LoVo (cell line): ENCODE measurements around the gene TCAIM.
"Not testable (repeated sequence)": the region's sequence is repeated elsewhere in the genome, so short reads cannot be mapped to it uniquely, and the experiment has no call there.

Experiments
- DNase-seq: peaks from one replicate; pipeline ENCODE4 v3.0.0-alpha.2; 2016; ENCODE audit warnings: low spot score

TCAIM gene

GRCh38 chr3:44343421-44343820 is 4.9 kb downstream of the TCAIM start:
- no peak for DNase-seq

- not testable (repeated sequence) for DNase-seq
Observed at GRCh38 chr3:44346590-44346989, 8.0 kb downstream of the TCAIM start.

- DNase-seq = no peak
Observed at GRCh38 chr3:44348993-44349392, 10.4 kb downstream of the TCAIM start.

GRCh38 chr3:44353355-44353924 is 14.9 kb downstream of the TCAIM start:
- DNase-seq = no peak

GRCh38 chr3:44355362-44356033 is 16.9 kb downstream of the TCAIM start:
- no peak for DNase-seq

GRCh38 chr3:44359146-44359751 is 20.7 kb downstream of the TCAIM start:
- no peak for DNase-seq

- DNase-seq = no peak
Observed at GRCh38 chr3:44363591-44363990, 25.0 kb downstream of the TCAIM start.

GRCh38 chr3:44365952-44366351 is 27.4 kb downstream of the TCAIM start:
- no peak for DNase-seq

- no peak for DNase-seq
Observed at GRCh38 chr3:44375450-44375849, 36.9 kb downstream of the TCAIM start.

- no peak for DNase-seq
Observed at GRCh38 chr3:44387404-44387803, 48.8 kb downstream of the TCAIM start.

- DNase-seq = no peak
Observed at GRCh38 chr3:44392489-44392888, 53.9 kb downstream of the TCAIM start.

GRCh38 chr3:44395714-44396113 is 57.1 kb downstream of the TCAIM start:
- DNase-seq = no peak

GRCh38 chr3:44396200-44397171 is 57.9 kb downstream of the TCAIM start:
- DNase-seq = no peak

- DNase-seq = not testable (repeated sequence)
Observed at GRCh38 chr3:44398271-44398670, 59.7 kb downstream of the TCAIM start.

- no peak for DNase-seq
Observed at GRCh38 chr3:44398853-44399252, 60.3 kb downstream of the TCAIM start.

- DNase-seq = no peak
Observed at GRCh38 chr3:44400771-44401170, 62.2 kb downstream of the TCAIM start.

GRCh38 chr3:44402548-44402947 is 64.0 kb downstream of the TCAIM start:
- no peak for DNase-seq

- DNase-seq = no peak
Observed at GRCh38 chr3:44409640-44410410, 71.3 kb downstream of the TCAIM start.

- DNase-seq = no peak
Observed at GRCh38 chr3:44411031-44411645, 72.6 kb downstream of the TCAIM start.

- no peak for DNase-seq
Observed at GRCh38 chr3:44412365-44412764, 73.8 kb downstream of the TCAIM start.

- no peak for DNase-seq
Observed at GRCh38 chr3:44414517-44415090, 76.0 kb downstream of the TCAIM start.
